Astrocyte (in vitro differentiated cells and primary cell): Measurements from ENCODE around the gene RPGRIP1L. TPM values are rescaled to one million over a fixed set of nuclear protein-coding genes. Genes with fewer than 3 reads are reported as not detected.

ENCODE experiments used
- DNase-seq: peaks from one replicate; pipeline ENCODE4 v3.0.0-alpha.2; 2010; ENCODE audit warnings: low read depth
- FAIRE-seq: peaks from 2 replicates; lab custom pipeline; 2011; peaks lifted over from hg19 to GRCh38; lab: Jason Lieb, UNC
- H2AFZ ChIP-seq: 2 replicates; pipeline ENCODE4 v1.6.0; 2012; ENCODE audit warnings: low read depth, low read length, inconsistent platforms
- H3K27ac ChIP-seq: 2 replicates; pipeline ENCODE4 v1.5.1; 2011; ENCODE audit warnings: low read depth, low read length, inconsistent platforms
- H3K27me3 ChIP-seq: 2 replicates; pipeline ENCODE4 v1.6.0; 2011; ENCODE audit warnings: low read length, inconsistent platforms; ENCODE audit not compliant: insufficient read depth
- H3K36me3 ChIP-seq: 2 replicates; pipeline ENCODE4 v1.5.1; 2011; ENCODE audit warnings: low read length, inconsistent platforms; ENCODE audit not compliant: insufficient read depth
- H3K4me1 ChIP-seq: 2 replicates; pipeline ENCODE4 v1.5.1; 2011; ENCODE audit warnings: low read length, inconsistent platforms; ENCODE audit not compliant: insufficient read depth
- H3K4me2 ChIP-seq: 2 replicates; pipeline ENCODE4 v1.6.0; 2012; ENCODE audit warnings: low read length, inconsistent platforms
- H3K4me3 ChIP-seq: 2 replicates; pipeline ENCODE4 v1.5.1; 2011; ENCODE audit warnings: low read depth, mild to moderate bottlenecking, low read length, inconsistent platforms; ENCODE audit not compliant: insufficient read depth
- H3K79me2 ChIP-seq: 2 replicates; pipeline ENCODE4 v1.6.0; 2012; ENCODE audit warnings: mild to moderate bottlenecking, low read length, inconsistent platforms; ENCODE audit not compliant: insufficient read depth
- H3K9ac ChIP-seq: 2 replicates; pipeline ENCODE4 v1.6.0; 2012; ENCODE audit warnings: mild to moderate bottlenecking, low read length, inconsistent platforms
- H3K9me3 ChIP-seq: 2 replicates; pipeline ENCODE4 v1.5.1; 2012; ENCODE audit warnings: low read depth, mild to moderate bottlenecking, low read length, inconsistent platforms; ENCODE audit not compliant: insufficient read depth
- H4K20me1 ChIP-seq: 2 replicates; pipeline ENCODE4 v1.6.0; 2012; ENCODE audit warnings: low read length, inconsistent platforms; ENCODE audit not compliant: insufficient read depth
- H3K27ac Mint-ChIP-seq: one replicate; pipeline ENCODE4 v1.8.0; 2021; ENCODE audit warnings: mild to moderate bottlenecking, mixed read lengths; ENCODE audit not compliant: unreplicated experiment
- H3K27me3 Mint-ChIP-seq: one replicate; pipeline ENCODE4 v1.8.0; 2021; ENCODE audit warnings: low read depth, mixed read lengths; ENCODE audit not compliant: unreplicated experiment
- H3K36me3 Mint-ChIP-seq: one replicate; pipeline ENCODE4 v1.8.0; 2021; ENCODE audit warnings: low read depth, mixed read lengths; ENCODE audit not compliant: unreplicated experiment
- H3K4me1 Mint-ChIP-seq: one replicate; pipeline ENCODE4 v1.8.0; 2021; ENCODE audit warnings: low read depth, mixed read lengths; ENCODE audit not compliant: unreplicated experiment
- H3K4me3 Mint-ChIP-seq: one replicate; pipeline ENCODE4 v1.8.0; 2021; ENCODE audit warnings: mild to moderate bottlenecking, moderate library complexity, mixed read lengths; ENCODE audit not compliant: unreplicated experiment
- H3K9me3 Mint-ChIP-seq: one replicate; pipeline ENCODE4 v1.8.0; 2021; ENCODE audit warnings: mild to moderate bottlenecking, mixed read lengths; ENCODE audit not compliant: unreplicated experiment
- EZH2 ChIP-seq: IDR thresholded peaks from 2 replicates; pipeline ENCODE4 v1.6.1; 2012; ENCODE audit warnings: mild to moderate bottlenecking, low read length, inconsistent platforms; ENCODE audit not compliant: insufficient read depth
- total RNA-seq: library from RNA; stranded (reverse); gene quantifications from 2 replicates; pipeline ENCODE4 v1.2.1, GENCODE V29; 2021
- TF ChIP-seq, protein P1 (sequence below): IDR thresholded peaks from 2 replicates; pipeline ENCODE4 v1.5.1; 2011; ENCODE audit warnings: low read depth, mild to moderate bottlenecking, inconsistent platforms, low read length, moderate library complexity; ENCODE audit not compliant: insufficient read depth

The RPGRIP1L gene
- total RNA-seq, 1 donor from 2014 or later: 18.1 TPM

DNA sequence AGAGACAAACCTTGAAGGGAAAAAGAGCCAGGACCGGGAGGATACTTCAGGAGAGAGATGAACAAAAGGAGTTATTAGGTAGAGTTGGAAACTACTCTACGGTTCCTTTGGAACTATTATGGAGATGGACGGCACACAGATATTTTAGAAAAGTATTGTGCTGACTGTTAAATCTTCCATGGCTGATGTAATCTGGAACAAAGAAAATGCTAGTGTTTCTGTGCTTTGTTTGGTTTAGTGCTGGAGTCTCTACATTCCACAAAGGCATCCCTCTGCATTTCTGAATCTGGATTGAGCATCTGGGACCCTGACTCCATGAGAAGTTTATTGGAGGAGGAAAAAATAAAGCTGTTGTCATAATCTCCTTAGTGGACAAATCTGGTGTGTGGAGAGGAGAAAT is 57.2 kb downstream of the RPGRIP1L start:
- Mint-ChIP-seq H3K27ac (peak overlapping the region; percentile 22), H3K4me1 (peaks cover 5% of the 10 kb centered on the region)

DNA sequence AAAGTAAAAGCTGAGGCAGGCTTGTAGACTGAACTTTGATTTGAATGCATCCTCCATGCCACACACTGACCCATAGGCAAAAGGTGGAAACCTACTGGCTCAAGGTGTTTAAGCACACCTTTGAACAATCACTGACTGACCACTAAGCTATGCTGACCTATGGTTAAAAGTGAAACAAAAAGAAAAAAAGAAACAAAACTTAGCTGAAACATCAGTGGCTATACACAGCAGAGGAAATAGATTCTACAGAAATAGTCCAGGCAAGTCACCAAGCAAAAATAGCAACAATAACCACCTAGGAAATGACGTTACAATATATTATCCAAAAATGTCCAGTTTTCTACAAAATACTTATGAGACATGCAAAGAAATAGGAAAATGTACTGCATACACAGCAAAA is 60.2 kb downstream of the RPGRIP1L start:
- peaks cover 2% of the 10 kb centered on the region for H3K36me3 ChIP-seq
- H3K36me3 Mint-ChIP-seq: peaks cover 16% of the 10 kb centered on the region
- TF ChIP-seq, protein P1, sequence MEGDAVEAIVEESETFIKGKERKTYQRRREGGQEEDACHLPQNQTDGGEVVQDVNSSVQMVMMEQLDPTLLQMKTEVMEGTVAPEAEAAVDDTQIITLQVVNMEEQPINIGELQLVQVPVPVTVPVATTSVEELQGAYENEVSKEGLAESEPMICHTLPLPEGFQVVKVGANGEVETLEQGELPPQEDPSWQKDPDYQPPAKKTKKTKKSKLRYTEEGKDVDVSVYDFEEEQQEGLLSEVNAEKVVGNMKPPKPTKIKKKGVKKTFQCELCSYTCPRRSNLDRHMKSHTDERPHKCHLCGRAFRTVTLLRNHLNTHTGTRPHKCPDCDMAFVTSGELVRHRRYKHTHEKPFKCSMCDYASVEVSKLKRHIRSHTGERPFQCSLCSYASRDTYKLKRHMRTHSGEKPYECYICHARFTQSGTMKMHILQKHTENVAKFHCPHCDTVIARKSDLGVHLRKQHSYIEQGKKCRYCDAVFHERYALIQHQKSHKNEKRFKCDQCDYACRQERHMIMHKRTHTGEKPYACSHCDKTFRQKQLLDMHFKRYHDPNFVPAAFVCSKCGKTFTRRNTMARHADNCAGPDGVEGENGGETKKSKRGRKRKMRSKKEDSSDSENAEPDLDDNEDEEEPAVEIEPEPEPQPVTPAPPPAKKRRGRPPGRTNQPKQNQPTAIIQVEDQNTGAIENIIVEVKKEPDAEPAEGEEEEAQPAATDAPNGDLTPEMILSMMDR: no peak
- TF ChIP-seq EZH2: no peak

More for the DNA sequence above, 57.2 kb downstream of the RPGRIP1L start:
- Histone ChIP-seq H2AFZ (no peak overlapping the region), H3K4me3 (no peak overlapping the region), H3K4me2 (no peak overlapping the region), H3K27me3 (no peaks in the 10 kb centered on the region), H3K36me3 (no peaks in the 10 kb centered on the region), H3K9ac (no peak overlapping the region), H4K20me1 (no peaks in the 10 kb centered on the region), H3K9me3 (no peaks in the 10 kb centered on the region), H3K27ac (no peak overlapping the region), H3K79me2 (no peaks in the 10 kb centered on the region), H3K4me1 (no peaks in the 10 kb centered on the region)
- H3K4me3 Mint-ChIP-seq: no peak overlapping the region
- no peak for FAIRE-seq
- H3K9me3 Mint-ChIP-seq: peaks cover 6% of the 10 kb centered on the region
- H3K36me3 Mint-ChIP-seq: peaks cover 16% of the 10 kb centered on the region
- H3K27me3 Mint-ChIP-seq: no peaks in the 10 kb centered on the region
- TF ChIP-seq EZH2: no peak
- TF ChIP-seq, protein P1: no peak
- DNase-seq: no peak

DNA sequence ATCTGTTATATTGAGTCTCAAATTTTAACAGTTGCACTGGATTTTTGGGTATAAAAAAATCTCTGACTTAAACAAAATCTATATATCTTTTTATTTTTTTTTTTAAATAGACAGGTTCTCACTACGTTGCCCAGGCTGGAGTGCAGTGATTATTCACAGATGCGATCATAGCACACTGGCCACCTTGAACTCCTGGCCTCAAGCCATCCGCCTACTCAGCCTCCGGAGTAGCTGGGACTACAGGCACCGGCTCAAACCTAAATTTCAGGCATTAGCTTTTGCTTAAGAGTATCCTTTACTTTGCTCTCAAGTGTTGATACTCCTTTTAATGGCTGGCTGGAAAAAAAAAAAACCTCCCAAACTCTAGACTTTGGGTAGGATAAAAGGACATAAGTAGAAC is 61.6 kb downstream of the RPGRIP1L start:
- no peaks in the 10 kb centered on the region for H3K79me2 ChIP-seq
- H3K27ac ChIP-seq: no peak overlapping the region
- H3K36me3 ChIP-seq: peaks cover 2% of the 10 kb centered on the region
- Mint-ChIP-seq H3K4me3 (no peak overlapping the region), H3K27me3 (no peaks in the 10 kb centered on the region), H3K27ac (no peak overlapping the region), H3K4me1 (peaks cover 5% of the 10 kb centered on the region), H3K36me3 (peaks cover 16% of the 10 kb centered on the region), H3K9me3 (peaks cover 6% of the 10 kb centered on the region)
- no peak overlapping the region for H3K4me3 ChIP-seq
- DNase-seq (peak; percentile 46), FAIRE-seq (no peak)
- TF ChIP-seq, protein P1: no peak
- TF ChIP-seq EZH2: no peak
- no peaks in the 10 kb centered on the region for H3K27me3 ChIP-seq
- H3K4me1 ChIP-seq: no peaks in the 10 kb centered on the region
- no peaks in the 10 kb centered on the region for H4K20me1 ChIP-seq
- no peak overlapping the region for H2AFZ ChIP-seq
- no peak overlapping the region for H3K4me2 ChIP-seq
- no peak overlapping the region for H3K9ac ChIP-seq
- no peaks in the 10 kb centered on the region for H3K9me3 ChIP-seq

More for the DNA sequence above, 60.2 kb downstream of the RPGRIP1L start:
- no peaks in the 10 kb centered on the region for H3K9me3 ChIP-seq
- no peaks in the 10 kb centered on the region for H3K27me3 ChIP-seq
- no peak overlapping the region for H3K9ac ChIP-seq
- no peak overlapping the region for H2AFZ ChIP-seq
- no peak overlapping the region for H3K4me3 Mint-ChIP-seq
- H3K4me1 ChIP-seq: no peaks in the 10 kb centered on the region
- DNase-seq (no peak), FAIRE-seq (no peak)
- H3K27ac ChIP-seq: no peak overlapping the region
- no peak overlapping the region for H3K4me2 ChIP-seq
- peaks cover 5% of the 10 kb centered on the region for H3K4me1 Mint-ChIP-seq
- H3K4me3 ChIP-seq: no peak overlapping the region
- H4K20me1 ChIP-seq: no peaks in the 10 kb centered on the region
- H3K27me3 Mint-ChIP-seq: no peaks in the 10 kb centered on the region
- H3K79me2 ChIP-seq: no peaks in the 10 kb centered on the region
- H3K27ac Mint-ChIP-seq: no peak overlapping the region
- H3K9me3 Mint-ChIP-seq: peaks cover 6% of the 10 kb centered on the region
